AG04450 (cell line): ENCODE data around the gene SPEG. TPM values are rescaled to one million over a fixed set of nuclear protein-coding genes. Genes with fewer than 3 reads are reported as not detected.
A peak's percentile ranks its signal among the peaks of the same experiment; 100 is the strongest.

Source experiments
- CTCF ChIA-PET: fragments of 300-600, 350-600 bp; formaldehyde crosslinking; extraction: SDS; loops from one replicate; lab custom pipeline; 2022; ENCODE audit warnings: antibody characterized with exemption, inconsistent platforms; lab: Charles Lee
- POLR2A ChIA-PET: fragments of 350-600 bp; formaldehyde crosslinking; extraction: SDS; loops from one replicate; lab custom pipeline; 2021; ENCODE audit warnings: antibody characterized with exemption, inconsistent platforms; lab: Yijun Ruan, JAX
- DNase-seq: peaks from one replicate; pipeline ENCODE4 v3.0.0-alpha.2; 2011; ENCODE audit warnings: low read depth, low spot score
- H3K27ac ChIP-seq: one replicate; pipeline ENCODE4 v1.5.1; 2012; ENCODE audit warnings: low read depth, low read length, control low read depth
- H3K27me3 ChIP-seq: one replicate; pipeline ENCODE4 v1.6.0; 2012; ENCODE audit warnings: low read length; ENCODE audit not compliant: control insufficient read depth, insufficient read depth
- H3K4me3 ChIP-seq: 2 replicates; pipeline ENCODE4 v1.5.1; 2011; ENCODE audit warnings: mild to moderate bottlenecking, low read depth, low read length, control low read depth
- H3K9me3 ChIP-seq: 2 replicates; pipeline ENCODE4 v1.5.1; 2012; ENCODE audit warnings: low read length; ENCODE audit not compliant: control insufficient read depth, insufficient read depth
- CTCF ChIP-seq: IDR thresholded peaks from 2 replicates; pipeline ENCODE4 v1.5.1; 2011; ENCODE audit warnings: low read depth, low read length, control low read depth, inconsistent platforms
- polyA plus RNA-seq: library from polyadenylated mRNA; depleted of rRNA; stranded (reverse); fragments of >200 nt; gene quantifications from 2 replicates; pipeline ENCODE4 v1.2.3, GENCODE V29; 2011

SPEG gene
- polyA plus RNA-seq, 1 experiment, result 28.0 TPM

GRCh38 chr2:219460424-219460926, 25.8 kb downstream of the SPEG start:
- peak; percentile 74 for DNase-seq
- peak overlapping the region; percentile 49 for H3K4me3 ChIP-seq
- H3K9me3 ChIP-seq, result no peaks in the 10 kb centered on the region
- H3K27ac ChIP-seq, result peak overlapping the region; percentile 70
- ChIA-PET POLR2A (interaction anchor here (0.5 to 1.5 kb wide), 8 partner anchors 10 to 146 kb away, joined by 3 to 9 read pairs (median 4); partner anchors contain the start of gene GMPPA), CTCF (interaction anchor here (3.0 to 3.4 kb wide), 4 partner anchors 17 to 70 kb away, joined by 13 to 27 read pairs (median 23); a partner anchor contains a TSS)
- H3K27me3 ChIP-seq, result no peaks in the 10 kb centered on the region
- no peak for TF ChIP-seq CTCF

GRCh38 chr2:219461047-219461514, 26.4 kb downstream of the SPEG start:
- ChIA-PET POLR2A (interaction anchor here (0.5 to 1.5 kb wide), 7 partner anchors 9 to 37 kb away, joined by 3 to 9 read pairs (median 7); partner anchors contain the start of gene GMPPA), CTCF (interaction anchor here (0.9 to 3.4 kb wide), 7 partner anchors 16 to 73 kb away, joined by 3 to 27 read pairs (median 13); partner anchors contain the start of gene DNPEP)
- DNase-seq, result no peak

GRCh38 chr2:219461669-219462068, 27.0 kb downstream of the SPEG start:
- CTCF ChIA-PET, result interaction anchor here (0.9 to 3.4 kb wide), 6 partner anchors 15 to 74 kb away, joined by 3 to 27 read pairs (median 12); partner anchors contain the start of gene DNPEP
- no peak for TF ChIP-seq CTCF
- no peaks in the 10 kb centered on the region for H3K27me3 ChIP-seq
- peak overlapping the region; percentile 49; the same call in 1 of the 2 replicates for H3K4me3 ChIP-seq
- no peaks in the 10 kb centered on the region for H3K9me3 ChIP-seq
- DNase-seq, result no peak
- POLR2A ChIA-PET, result interaction anchor here (0.6 to 1.5 kb wide), 3 partner anchors 9 to 37 kb away, joined by 5 to 9 read pairs (median 7); partner anchors contain the start of gene GMPPA
- H3K27ac ChIP-seq, result no peak overlapping the region

More at GRCh38 chr2:219461047-219461514, 26.4 kb downstream of the SPEG start:
- no peaks in the 10 kb centered on the region for H3K9me3 ChIP-seq
- H3K27ac ChIP-seq, result peak overlapping the region; percentile 21
- no peaks in the 10 kb centered on the region for H3K27me3 ChIP-seq
- peak overlapping the region; percentile 49 for H3K4me3 ChIP-seq
- TF ChIP-seq CTCF, result no peak

GRCh38 chr2:219462349-219462748, 27.7 kb downstream of the SPEG start:
- H3K27me3 ChIP-seq, result no peaks in the 10 kb centered on the region
- H3K27ac ChIP-seq, result no peak overlapping the region
- CTCF ChIA-PET, result interaction anchor here (1.0 to 4.2 kb wide), 6 partner anchors 13 to 67 kb away, joined by 4 to 39 read pairs (median 9); no protein-coding TSS in a partner anchor
- H3K4me3 ChIP-seq, result no peak overlapping the region
- no peaks in the 10 kb centered on the region; the same call in 1 of the 2 replicates for H3K9me3 ChIP-seq
- no peak for DNase-seq
- POLR2A ChIA-PET, result interaction anchor here (1.4 kb wide), 1 partner anchor 9 kb away, joined by 5 read pairs; no protein-coding TSS in a partner anchor
- no peak for TF ChIP-seq CTCF
